GM21423 (cell line): ENCODE data around the gene SWT1.
"Not testable (repeated sequence)": the region's sequence is repeated elsewhere in the genome, so short reads cannot be mapped to it uniquely, and the experiment has no call there.

Experiments
- ATAC-seq: cut with Tn5 transposase; IDR thresholded peaks from one replicate; pipeline ENCODE4 v1.9.1; 2021; ENCODE audit warnings: mild to moderate bottlenecking, moderate library complexity; ENCODE audit not compliant: unreplicated experiment

The SWT1 gene

DNA sequence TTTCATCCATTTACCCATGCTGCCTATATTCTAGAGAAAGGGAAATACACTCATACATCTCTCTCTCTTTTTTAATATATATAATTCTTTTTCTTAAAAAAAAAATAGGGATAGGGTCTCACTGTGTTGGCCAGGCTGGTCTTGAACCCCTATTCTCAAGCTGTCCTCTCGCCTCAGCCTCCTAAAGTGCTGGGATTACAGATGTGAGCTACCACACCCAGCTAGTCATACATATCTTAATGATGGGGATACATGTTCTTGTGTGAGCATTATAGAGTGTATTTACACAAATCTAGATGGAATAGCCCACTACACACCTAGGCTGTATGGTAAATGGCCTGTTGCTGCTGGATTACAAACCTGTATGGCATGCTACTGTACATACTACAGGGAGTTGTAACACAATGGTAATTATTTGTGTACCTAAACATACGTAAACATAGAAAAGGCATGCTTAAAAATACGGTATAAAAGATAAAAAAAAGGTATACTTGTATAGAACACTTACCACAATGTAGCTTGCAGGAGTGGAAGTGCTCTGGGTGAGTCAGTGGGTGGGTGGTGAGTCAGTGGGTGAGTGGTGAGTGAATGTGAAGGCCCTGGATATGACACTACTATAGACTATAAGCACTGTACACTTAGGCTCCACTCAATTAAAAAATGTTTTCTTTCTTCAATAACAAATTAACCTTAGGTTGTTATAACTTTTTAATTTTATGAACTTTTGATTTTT, 87.2 kb downstream of the SWT1 start:
- no peak for ATAC-seq

DNA sequence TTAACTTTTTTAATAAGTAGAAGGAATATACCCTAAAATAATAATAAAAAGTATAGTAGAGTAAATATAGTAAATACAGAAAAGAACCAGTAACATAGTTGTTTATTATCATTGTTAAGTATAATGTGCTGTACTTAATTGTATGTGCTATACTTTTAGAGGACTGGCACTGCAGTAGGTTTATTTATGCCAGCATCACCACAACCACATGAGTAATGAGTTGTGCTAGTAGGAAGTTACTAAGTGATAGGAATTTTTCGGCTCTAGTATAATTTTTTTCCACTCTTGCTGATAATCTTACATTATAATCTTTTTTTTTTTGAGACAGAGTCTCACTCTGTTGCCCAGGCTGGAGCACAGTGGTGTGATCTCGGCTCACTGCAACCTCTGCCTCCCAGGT, 88.5 kb downstream of the SWT1 start:
- ATAC-seq: no peak

GRCh38 chr1:185249563-185249962, 92.6 kb downstream of the SWT1 start:
- no peak for ATAC-seq

DNA sequence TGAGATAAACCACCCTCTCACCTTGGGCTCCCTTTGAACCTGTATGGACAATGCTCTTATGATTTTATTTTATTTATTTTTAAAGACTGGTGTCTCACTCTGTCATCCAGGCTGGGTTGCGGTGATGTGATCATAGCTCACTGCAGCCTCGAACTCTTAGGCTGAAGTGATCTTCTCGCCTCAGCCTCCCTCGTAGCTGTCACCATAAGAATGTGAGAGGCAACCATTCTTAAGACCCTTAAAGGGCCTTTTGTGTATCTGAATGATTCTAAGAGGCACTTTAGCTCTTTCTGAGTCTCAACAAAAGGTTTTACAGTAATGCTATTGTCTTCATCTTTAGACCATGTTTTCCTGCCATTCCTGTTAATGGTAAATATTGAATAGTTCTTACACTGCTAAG, 93.1 kb downstream of the SWT1 start:
- no peak for ATAC-seq

- ATAC-seq: not testable (repeated sequence)
Observed at GRCh38 chr1:185251928-185252327, 95.0 kb downstream of the SWT1 start.

- ATAC-seq: not testable (repeated sequence)
Observed at GRCh38 chr1:185252404-185252803, 95.4 kb downstream of the SWT1 start.

- ATAC-seq: not testable (repeated sequence)
Observed at GRCh38 chr1:185255595-185255994, 98.6 kb downstream of the SWT1 start.

GRCh38 chr1:185257116-185257949, 100.4 kb downstream of the SWT1 start:
- not testable (repeated sequence) for ATAC-seq

- no peak for ATAC-seq
Observed at GRCh38 chr1:185257950-185258208, 100.9 kb downstream of the SWT1 start.

GRCh38 chr1:185258676-185259075, 101.7 kb downstream of the SWT1 start:
- ATAC-seq: no peak

DNA sequence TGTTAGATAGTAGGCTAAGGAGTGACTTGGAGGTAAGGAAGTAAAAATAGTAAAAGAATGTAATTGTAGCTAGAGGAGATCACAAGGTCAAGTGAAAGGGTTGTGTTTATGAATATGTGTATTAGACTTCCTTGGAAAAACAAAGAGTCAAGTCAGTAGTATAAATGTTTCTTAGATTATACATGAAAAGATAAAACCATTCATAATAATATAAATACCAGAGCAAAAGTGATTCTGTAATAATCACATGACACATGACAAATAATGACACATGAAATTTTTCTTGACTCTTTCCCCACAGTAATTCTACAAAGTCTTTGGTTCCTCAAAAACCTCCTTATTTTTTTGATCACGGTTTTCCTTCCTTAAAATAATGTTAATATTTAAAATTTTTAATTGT, 103.6 kb downstream of the SWT1 start:
- ATAC-seq: no peak

GRCh38 chr1:185262151-185262550, 105.2 kb downstream of the SWT1 start:
- no peak for ATAC-seq

DNA sequence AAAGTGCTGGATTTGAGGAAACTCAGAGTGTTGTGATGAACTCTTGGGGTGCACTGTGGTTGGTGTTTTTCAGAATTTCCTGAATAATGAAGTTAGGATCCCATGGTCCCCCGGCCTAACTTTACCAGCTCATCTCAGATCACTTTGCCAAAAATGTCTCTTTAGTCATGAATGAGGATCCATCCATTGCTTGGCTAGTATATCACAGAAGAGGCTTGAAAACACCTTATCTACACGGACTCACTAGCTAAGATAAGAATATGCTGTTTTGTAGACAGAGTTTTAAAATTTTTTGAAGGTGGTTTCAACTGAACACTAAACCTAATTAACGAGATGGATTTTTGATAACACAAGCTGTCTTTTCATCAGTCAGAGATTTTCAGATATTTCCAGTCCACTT, 106.3 kb downstream of the SWT1 start:
- ATAC-seq: no peak

GRCh38 chr1:185263780-185264179, 106.8 kb downstream of the SWT1 start:
- no peak for ATAC-seq

- ATAC-seq: no peak
Observed at GRCh38 chr1:185265314-185265713, 108.3 kb downstream of the SWT1 start.

- ATAC-seq: no peak
Observed at GRCh38 chr1:185267301-185267700, 110.3 kb downstream of the SWT1 start.

- no peak for ATAC-seq
Observed at GRCh38 chr1:185267701-185268100, 110.7 kb downstream of the SWT1 start.

DNA sequence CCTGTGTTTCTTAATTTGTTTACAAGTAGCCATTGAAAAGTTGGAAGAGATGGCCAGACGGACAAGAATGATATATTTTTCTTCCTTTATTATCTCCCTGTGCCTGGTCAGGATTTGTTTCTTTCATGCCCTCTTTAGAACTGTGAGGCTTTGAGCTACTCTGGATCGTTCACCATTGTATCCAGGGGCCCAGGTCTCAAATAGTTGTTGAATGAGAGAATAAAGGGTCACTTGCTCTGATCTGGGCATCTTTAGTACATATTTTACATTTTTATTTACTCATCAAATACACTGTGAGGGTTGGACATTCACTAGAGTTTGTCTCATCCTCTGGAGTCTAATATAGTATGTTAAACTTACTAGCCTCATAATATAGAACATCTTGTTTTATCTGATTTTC, 111.4 kb downstream of the SWT1 start:
- ATAC-seq: no peak

- no peak for ATAC-seq
Observed at GRCh38 chr1:185271921-185272320, 115.0 kb downstream of the SWT1 start.

GRCh38 chr1:185279571-185279970, 122.6 kb downstream of the SWT1 start:
- no peak for ATAC-seq

GRCh38 chr1:185280589-185280988, 123.6 kb downstream of the SWT1 start:
- ATAC-seq: no peak

DNA sequence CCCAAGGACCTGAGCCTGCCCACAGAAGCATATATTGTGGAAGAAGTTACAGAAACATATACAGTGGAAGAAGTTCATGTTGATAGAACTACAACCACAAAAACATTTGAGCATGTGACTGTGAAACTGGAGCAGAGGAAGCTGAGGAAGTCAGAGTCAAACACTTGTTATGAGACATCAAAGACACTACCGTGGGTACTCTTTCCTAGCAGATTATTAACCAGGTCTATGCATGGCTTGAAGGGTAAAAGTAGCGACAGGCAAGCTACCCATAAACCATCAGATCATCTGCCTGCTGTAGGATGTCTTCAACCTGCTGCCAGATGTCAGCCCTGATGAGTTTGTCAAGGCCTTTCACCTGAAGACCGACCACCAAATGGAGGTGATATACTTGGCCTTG, 124.3 kb downstream of the SWT1 start:
- ATAC-seq: peak; percentile 98

- ATAC-seq: no peak
Observed at GRCh38 chr1:185284116-185284515, 127.1 kb downstream of the SWT1 start.
